Brain microvascular endothelial cell (primary cell): ENCODE results near the gene UTY.

ENCODE experiments used
- DNase-seq: peaks from one replicate; pipeline ENCODE4 v3.0.0-alpha.2; 2020
- H3K27ac ChIP-seq: fragments of 250-450 bp; sonication (Bioruptor Pico); 2 replicates; pipeline ENCODE4 v1.5.1; 2020; ENCODE audit warnings: mild to moderate bottlenecking, moderate library complexity
- H3K27me3 ChIP-seq: fragments of 250-450 bp; sonication (Bioruptor Pico); replicated peaks from 2 replicates; pipeline ENCODE4 v1.5.1; 2020; ENCODE audit warnings: mild to moderate bottlenecking
- H3K36me3 ChIP-seq: fragments of 250-450 bp; sonication (Bioruptor Pico); replicated peaks from 2 replicates; pipeline ENCODE4 v1.5.1; 2020; ENCODE audit warnings: mild to moderate bottlenecking
- H3K4me3 ChIP-seq: 2 replicates; pipeline ENCODE4 v1.5.1; 2011; ENCODE audit warnings: low read depth, mild to moderate bottlenecking, control low read depth, low read length, moderate library complexity
- in situ Hi-C: cut with HindIII; loops from 2 replicates; pipeline ENCODE4 v1.10.0; 2017; ENCODE audit warnings: low sequenced_read_pairs, low pct_ligation_motif_present
- TF ChIP-seq, protein P1 (sequence below): IDR thresholded peaks from 2 replicates; pipeline ENCODE4 v1.5.1; 2011; ENCODE audit warnings: low read depth, mild to moderate bottlenecking, moderate library complexity, low read length, control low read depth, inconsistent platforms; ENCODE audit errors: missing control alignments

UTY gene

DNA sequence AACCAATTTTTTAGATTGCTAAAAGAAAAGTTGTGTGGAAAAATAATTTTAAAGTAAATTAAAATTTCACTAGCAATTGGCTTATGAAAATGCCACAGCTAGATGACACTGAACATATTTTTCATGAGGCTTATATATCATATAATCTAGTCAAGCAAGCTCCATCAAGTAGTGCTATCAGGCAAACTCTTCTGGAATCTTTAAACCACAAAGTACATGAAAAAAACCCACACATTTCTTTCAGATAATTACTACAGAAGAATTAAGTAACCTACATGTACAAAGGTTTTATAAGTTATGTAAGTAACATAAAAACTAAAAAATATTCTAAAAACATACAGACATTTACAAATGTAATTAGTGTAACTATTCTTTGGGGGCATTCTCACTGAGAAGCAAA lies 229.4 kb downstream of the UTY start:
- Histone ChIP-seq H3K36me3 (no peaks in the 10 kb centered on the region), H3K4me3 (no peak overlapping the region), H3K27me3 (no peaks in the 10 kb centered on the region), H3K27ac (no peak overlapping the region)
- in situ Hi-C loops = no loop called here
- TF ChIP-seq, protein P1, sequence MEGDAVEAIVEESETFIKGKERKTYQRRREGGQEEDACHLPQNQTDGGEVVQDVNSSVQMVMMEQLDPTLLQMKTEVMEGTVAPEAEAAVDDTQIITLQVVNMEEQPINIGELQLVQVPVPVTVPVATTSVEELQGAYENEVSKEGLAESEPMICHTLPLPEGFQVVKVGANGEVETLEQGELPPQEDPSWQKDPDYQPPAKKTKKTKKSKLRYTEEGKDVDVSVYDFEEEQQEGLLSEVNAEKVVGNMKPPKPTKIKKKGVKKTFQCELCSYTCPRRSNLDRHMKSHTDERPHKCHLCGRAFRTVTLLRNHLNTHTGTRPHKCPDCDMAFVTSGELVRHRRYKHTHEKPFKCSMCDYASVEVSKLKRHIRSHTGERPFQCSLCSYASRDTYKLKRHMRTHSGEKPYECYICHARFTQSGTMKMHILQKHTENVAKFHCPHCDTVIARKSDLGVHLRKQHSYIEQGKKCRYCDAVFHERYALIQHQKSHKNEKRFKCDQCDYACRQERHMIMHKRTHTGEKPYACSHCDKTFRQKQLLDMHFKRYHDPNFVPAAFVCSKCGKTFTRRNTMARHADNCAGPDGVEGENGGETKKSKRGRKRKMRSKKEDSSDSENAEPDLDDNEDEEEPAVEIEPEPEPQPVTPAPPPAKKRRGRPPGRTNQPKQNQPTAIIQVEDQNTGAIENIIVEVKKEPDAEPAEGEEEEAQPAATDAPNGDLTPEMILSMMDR = no peak
- no peak for DNase-seq

DNA sequence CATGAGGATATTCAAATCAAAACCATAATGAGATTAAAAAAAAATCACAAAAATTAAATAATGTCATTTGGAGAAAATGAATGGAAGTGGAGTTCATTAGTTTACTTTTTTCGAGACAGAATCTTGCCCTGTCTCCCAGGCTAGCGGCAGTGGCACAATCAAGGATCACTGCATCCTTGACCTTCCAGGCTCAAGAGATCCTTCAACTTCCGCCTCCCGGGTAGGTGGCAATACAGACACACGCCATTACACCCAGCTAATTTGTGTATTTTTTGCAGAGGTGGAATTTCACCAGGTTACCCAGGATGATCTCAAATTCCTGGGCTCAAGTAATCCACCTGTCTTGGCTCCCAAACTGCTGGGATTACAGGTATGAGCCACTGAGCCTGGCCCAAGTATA lies 236.1 kb downstream of the UTY start:
- TF ChIP-seq, protein P1 = no peak

DNA sequence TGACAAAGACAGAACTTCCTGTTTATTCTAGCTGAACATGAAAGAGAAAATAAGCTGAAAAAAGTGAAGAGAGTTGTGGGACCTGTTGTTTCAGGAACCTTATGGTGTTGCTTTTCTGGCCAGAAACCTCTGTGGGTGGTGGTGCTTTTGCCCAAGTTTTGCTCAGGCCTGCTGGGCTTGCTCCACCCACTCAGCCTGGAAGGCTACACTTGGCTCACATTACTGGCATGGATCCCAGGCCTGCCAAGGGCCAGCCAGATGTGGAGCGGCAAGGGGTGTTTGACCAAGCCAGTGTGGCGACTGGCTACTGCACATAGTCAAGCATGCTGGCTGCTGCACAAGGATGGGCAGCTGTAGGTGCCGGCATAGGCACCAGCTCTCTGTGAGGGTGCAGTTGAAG lies 245.9 kb downstream of the UTY start:
- DNase-seq = no peak
- in situ Hi-C loops = no loop called here
- TF ChIP-seq, protein P1 = no peak
- no peak overlapping the region for H3K4me3 ChIP-seq
- H3K27ac ChIP-seq = no peak overlapping the region
- no peaks in the 10 kb centered on the region for H3K36me3 ChIP-seq
- H3K27me3 ChIP-seq = no peaks in the 10 kb centered on the region

More for the DNA sequence above, 236.1 kb downstream of the UTY start:
- Histone ChIP-seq H3K27ac (no peak overlapping the region), H3K36me3 (no peaks in the 10 kb centered on the region), H3K27me3 (no peaks in the 10 kb centered on the region), H3K4me3 (no peak overlapping the region)
- in situ Hi-C loops = no loop called here
- DNase-seq = no peak

DNA sequence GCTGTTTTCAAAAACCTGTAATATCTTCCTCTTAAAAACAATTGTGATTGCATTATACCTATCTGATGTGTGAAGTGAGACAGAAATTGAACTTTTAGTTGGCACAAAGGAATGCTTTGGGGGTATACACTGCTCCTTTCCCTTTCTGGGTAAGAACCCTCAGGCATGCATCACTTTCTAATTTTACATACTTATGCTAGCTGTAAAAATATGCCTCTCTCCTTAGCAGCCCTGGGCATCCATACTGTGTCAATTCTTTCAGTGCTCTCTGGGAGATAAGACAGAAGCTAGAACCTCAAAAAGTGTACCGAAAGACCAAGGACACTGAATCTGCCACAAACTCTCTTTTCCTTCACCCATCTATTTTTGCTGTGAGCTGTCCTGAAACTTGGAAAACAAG lies 246.7 kb downstream of the UTY start:
- DNase-seq = no peak
- Histone ChIP-seq H3K4me3 (no peak overlapping the region), H3K36me3 (no peaks in the 10 kb centered on the region), H3K27me3 (no peaks in the 10 kb centered on the region), H3K27ac (no peak overlapping the region)
- TF ChIP-seq, protein P1 = no peak
- in situ Hi-C loops = no loop called here

DNA sequence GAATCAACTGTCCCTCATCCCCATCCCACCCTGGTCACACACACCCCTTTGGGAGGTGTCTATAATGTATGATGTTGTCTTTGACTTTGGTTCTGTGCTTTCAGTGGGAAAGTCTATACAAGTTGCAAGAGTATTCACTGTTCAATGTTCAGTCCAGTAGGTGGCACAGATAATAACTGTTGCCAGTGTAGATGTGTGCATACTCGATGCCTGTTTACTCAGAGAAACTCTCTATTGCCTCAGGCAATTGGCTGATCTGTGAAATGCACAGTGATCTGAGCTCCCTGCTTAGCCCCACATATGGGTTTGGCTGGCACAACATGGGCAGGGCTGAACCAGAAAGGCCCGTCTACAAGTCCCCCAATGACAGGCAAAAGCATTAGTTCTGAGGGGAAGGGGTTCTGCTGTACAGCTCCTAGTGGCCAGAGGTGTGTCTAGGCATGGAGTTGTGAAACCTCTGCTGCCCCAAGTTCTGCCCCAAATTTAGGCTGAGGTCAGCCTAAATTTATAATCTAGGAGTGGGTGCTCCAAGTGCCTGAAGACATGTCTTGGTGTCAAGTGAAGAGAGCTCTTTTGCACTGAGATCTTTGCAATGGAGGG lies 252.4 kb downstream of the UTY start:
- DNase-seq = no peak
- no peak overlapping the region for H3K4me3 ChIP-seq
- TF ChIP-seq, protein P1 = no peak
- in situ Hi-C loops = no loop called here
- no peaks in the 10 kb centered on the region for H3K36me3 ChIP-seq
- H3K27me3 ChIP-seq = no peaks in the 10 kb centered on the region
- H3K27ac ChIP-seq = no peak overlapping the region
